ENCODE results near the gene UBB. TPM values are rescaled to one million over a fixed set of nuclear protein-coding genes. Genes with fewer than 3 reads are reported as not detected.

Gene UBB
- polyA plus RNA-seq, 1 donor (not counting 4 experiments of a cell fraction or from before 2014, with no cell fraction given) = 533 TPM

DNA sequence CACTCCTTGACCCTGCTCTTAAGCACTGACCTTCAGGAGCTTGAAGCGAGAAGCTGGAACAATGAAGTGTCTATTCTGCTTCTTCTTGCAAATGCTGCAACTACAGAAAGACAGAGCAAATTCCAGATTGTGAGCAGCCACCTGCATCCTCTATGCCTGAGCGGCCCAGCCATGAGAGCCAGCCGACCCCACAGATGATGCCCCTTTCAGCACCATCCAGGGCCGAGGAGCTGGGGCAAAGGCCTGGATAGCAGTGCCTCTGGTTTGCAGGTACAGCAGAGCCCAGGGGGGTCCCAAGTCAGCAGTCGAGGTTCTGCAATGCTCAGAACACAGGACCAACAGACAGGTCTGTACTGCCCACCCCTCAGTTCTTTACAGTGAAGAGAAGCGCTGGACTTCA lies 32.3 kb upstream of the UBB start:
- no peak overlapping the region for H3K4me3 ChIP-seq (ENCODE audit: control insufficient read depth in 2 of 3, extremely low read depth in 1 of 3, insufficient read depth in 2 of 3, low read depth in 1 of 3, low read length in 3 of 3)
- FAIRE-seq = no peak
- H3K9me3 ChIP-seq (ENCODE audit: control insufficient read depth, low read depth, low read length) = no peaks in the 10 kb centered on the region
- no peak for DNase-seq (ENCODE audit: low read depth, low spot score)
- no peak overlapping the region for H3K27ac ChIP-seq (ENCODE audit: control insufficient read depth, insufficient read depth, low read length)
- no peak overlapping the region for H3K9ac ChIP-seq (ENCODE audit: control insufficient read depth, extremely low read depth, insufficient read depth, low read length)
- H3K79me2 ChIP-seq (ENCODE audit: control insufficient read depth, insufficient read depth, low read length) = no peaks in the 10 kb centered on the region
- peaks cover 6% of the 10 kb centered on the region for H3K4me1 ChIP-seq (ENCODE audit: control insufficient read depth, extremely low read depth, insufficient read depth, low read length)
- dilution Hi-C loops (cut with MboI; ENCODE audit: extremely low pct_ligation_motif_present, low sequenced_read_pairs) = no loop called here
- H3K27me3 ChIP-seq (ENCODE audit: control insufficient read depth, extremely low read depth, insufficient read depth, low read length) = peaks cover 12% of the 10 kb centered on the region
- H3K4me2 ChIP-seq (ENCODE audit: control insufficient read depth, extremely low read depth, insufficient read depth, low read depth, low read length) = no peak overlapping the region
- no peaks in the 10 kb centered on the region for H4K20me1 ChIP-seq (ENCODE audit: control insufficient read depth, extremely low read depth, insufficient read depth, low read length)
- TF ChIP-seq EZH2 (IDR thresholded peaks at IDR 0.05; ENCODE audit: low read length) = no peak
- H3K36me3 ChIP-seq (ENCODE audit: control insufficient read depth in 2 of 2, extremely low read depth in 1 of 2, insufficient read depth in 2 of 2, low read length in 2 of 2) = peaks cover 0 to 2% of the 10 kb centered on the region in 2 experiments
- no peak overlapping the region for H2AFZ ChIP-seq (ENCODE audit: control insufficient read depth, low read length)
- H3K9me1 ChIP-seq (ENCODE audit: control insufficient read depth, extremely low read depth, insufficient read depth, low read length) = no peaks in the 10 kb centered on the region

DNA sequence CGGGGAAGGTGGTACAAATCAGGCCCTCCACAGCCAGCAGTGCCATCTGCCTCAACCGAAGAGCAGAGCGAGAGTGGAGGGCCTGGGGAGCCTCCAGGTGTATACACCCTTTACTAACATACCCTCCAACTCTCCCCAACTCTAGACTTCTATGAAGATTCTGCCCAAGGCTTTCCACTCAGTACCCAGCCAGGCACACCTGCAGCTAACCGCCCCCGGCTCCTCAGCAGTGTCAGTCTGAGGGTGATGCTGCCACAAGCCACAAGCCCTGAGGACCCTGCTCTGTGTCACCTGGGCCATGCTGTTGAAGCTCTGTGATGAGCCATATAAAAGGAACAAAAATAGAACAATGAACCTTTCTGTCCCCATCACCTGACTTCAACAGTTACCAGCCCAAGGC lies 31.5 kb upstream of the UBB start:
- peaks cover 6% of the 10 kb centered on the region for H3K4me1 ChIP-seq (ENCODE audit: control insufficient read depth, extremely low read depth, insufficient read depth, low read length)
- H3K27ac ChIP-seq (ENCODE audit: control insufficient read depth, insufficient read depth, low read length) = no peak overlapping the region
- TF ChIP-seq, protein P1, sequence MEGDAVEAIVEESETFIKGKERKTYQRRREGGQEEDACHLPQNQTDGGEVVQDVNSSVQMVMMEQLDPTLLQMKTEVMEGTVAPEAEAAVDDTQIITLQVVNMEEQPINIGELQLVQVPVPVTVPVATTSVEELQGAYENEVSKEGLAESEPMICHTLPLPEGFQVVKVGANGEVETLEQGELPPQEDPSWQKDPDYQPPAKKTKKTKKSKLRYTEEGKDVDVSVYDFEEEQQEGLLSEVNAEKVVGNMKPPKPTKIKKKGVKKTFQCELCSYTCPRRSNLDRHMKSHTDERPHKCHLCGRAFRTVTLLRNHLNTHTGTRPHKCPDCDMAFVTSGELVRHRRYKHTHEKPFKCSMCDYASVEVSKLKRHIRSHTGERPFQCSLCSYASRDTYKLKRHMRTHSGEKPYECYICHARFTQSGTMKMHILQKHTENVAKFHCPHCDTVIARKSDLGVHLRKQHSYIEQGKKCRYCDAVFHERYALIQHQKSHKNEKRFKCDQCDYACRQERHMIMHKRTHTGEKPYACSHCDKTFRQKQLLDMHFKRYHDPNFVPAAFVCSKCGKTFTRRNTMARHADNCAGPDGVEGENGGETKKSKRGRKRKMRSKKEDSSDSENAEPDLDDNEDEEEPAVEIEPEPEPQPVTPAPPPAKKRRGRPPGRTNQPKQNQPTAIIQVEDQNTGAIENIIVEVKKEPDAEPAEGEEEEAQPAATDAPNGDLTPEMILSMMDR (optimal IDR thresholded peaks at IDR 0.05 in 1 of 3, IDR thresholded peaks at IDR 0.05 in 1 of 3, conservative IDR thresholded peaks at IDR 0.05 in 1 of 3; ENCODE audit: extremely low read depth in 1 of 3, insufficient read depth in 2 of 3, low read length in 3 of 3) = no peak
- TF ChIP-seq EZH2 (IDR thresholded peaks at IDR 0.05; ENCODE audit: low read length) = no peak
- no peaks in the 10 kb centered on the region for H3K79me2 ChIP-seq (ENCODE audit: control insufficient read depth, insufficient read depth, low read length)
- H3K36me3 ChIP-seq (ENCODE audit: control insufficient read depth in 2 of 2, extremely low read depth in 1 of 2, insufficient read depth in 2 of 2, low read length in 2 of 2) = peaks cover 0 to 2% of the 10 kb centered on the region in 2 experiments
- no peaks in the 10 kb centered on the region for H3K9me3 ChIP-seq (ENCODE audit: control insufficient read depth, low read depth, low read length)
- DNase-seq (ENCODE audit: low read depth, low spot score) = no peak
- no peaks in the 10 kb centered on the region for H3K9me1 ChIP-seq (ENCODE audit: control insufficient read depth, extremely low read depth, insufficient read depth, low read length)
- no peak overlapping the region for H2AFZ ChIP-seq (ENCODE audit: control insufficient read depth, low read length)
- FAIRE-seq = no peak
- dilution Hi-C loops (cut with MboI; ENCODE audit: extremely low pct_ligation_motif_present, low sequenced_read_pairs) = no loop called here
- no peak overlapping the region for H3K9ac ChIP-seq (ENCODE audit: control insufficient read depth, extremely low read depth, insufficient read depth, low read length)
- H3K27me3 ChIP-seq (ENCODE audit: control insufficient read depth, extremely low read depth, insufficient read depth, low read length) = peaks cover 12% of the 10 kb centered on the region
- no peak overlapping the region for H3K4me3 ChIP-seq (ENCODE audit: control insufficient read depth in 2 of 3, extremely low read depth in 1 of 3, insufficient read depth in 2 of 3, low read depth in 1 of 3, low read length in 3 of 3)
- H3K4me2 ChIP-seq (ENCODE audit: control insufficient read depth, extremely low read depth, insufficient read depth, low read depth, low read length) = no peak overlapping the region
- no peaks in the 10 kb centered on the region for H4K20me1 ChIP-seq (ENCODE audit: control insufficient read depth, extremely low read depth, insufficient read depth, low read length)

- Histone ChIP-seq H3K36me3 (ENCODE audit: control insufficient read depth in 2 of 2, extremely low read depth in 1 of 2, insufficient read depth in 2 of 2, low read length in 2 of 2) (peaks cover 0 to 2% of the 10 kb centered on the region in 2 experiments), H3K4me2 (ENCODE audit: control insufficient read depth, extremely low read depth, insufficient read depth, low read depth, low read length) (peak overlapping the region; percentile 69), H3K9me3 (ENCODE audit: control insufficient read depth, low read depth, low read length) (no peaks in the 10 kb centered on the region), H2AFZ (ENCODE audit: control insufficient read depth, low read length) (no peak overlapping the region), H3K79me2 (ENCODE audit: control insufficient read depth, insufficient read depth, low read length) (no peaks in the 10 kb centered on the region), H3K27ac (ENCODE audit: control insufficient read depth, insufficient read depth, low read length) (no peak overlapping the region), H3K4me1 (ENCODE audit: control insufficient read depth, extremely low read depth, insufficient read depth, low read length) (peaks cover 6% of the 10 kb centered on the region), H3K9me1 (ENCODE audit: control insufficient read depth, extremely low read depth, insufficient read depth, low read length) (no peaks in the 10 kb centered on the region), H4K20me1 (ENCODE audit: control insufficient read depth, extremely low read depth, insufficient read depth, low read length) (no peaks in the 10 kb centered on the region), H3K9ac (ENCODE audit: control insufficient read depth, extremely low read depth, insufficient read depth, low read length) (no peak overlapping the region), H3K27me3 (ENCODE audit: control insufficient read depth, extremely low read depth, insufficient read depth, low read length) (peaks cover 12% of the 10 kb centered on the region), H3K4me3 (ENCODE audit: control insufficient read depth in 2 of 3, extremely low read depth in 1 of 3, insufficient read depth in 2 of 3, low read depth in 1 of 3, low read length in 3 of 3) (peak overlapping the region in 1 of 3 experiments; percentile 77)
- no peak for FAIRE-seq
- DNase-seq (ENCODE audit: low read depth, low spot score) = no peak
- TF ChIP-seq, protein P1 (optimal IDR thresholded peaks at IDR 0.05 in 1 of 3, IDR thresholded peaks at IDR 0.05 in 1 of 3, conservative IDR thresholded peaks at IDR 0.05 in 1 of 3; ENCODE audit: extremely low read depth in 1 of 3, insufficient read depth in 2 of 3, low read length in 3 of 3) = no peak
- no peak for TF ChIP-seq EZH2 (IDR thresholded peaks at IDR 0.05; ENCODE audit: low read length)
- dilution Hi-C loops (cut with MboI; ENCODE audit: extremely low pct_ligation_motif_present, low sequenced_read_pairs) = no loop called here
These were observed 29.1 kb upstream of the UBB start for GRCh38 chr17:16351831-16352230.

Data from keratinocyte (primary cell).